ENCODE data around the gene CD47. TPM values are rescaled to one million over a fixed set of nuclear protein-coding genes. Genes with fewer than 3 reads are reported as not detected.

Gene CD47
- total RNA-seq, 2 donors from 2014 or later, result 68.1 to 101 TPM

GRCh38 chr3:108008931-108009639 is 81.7 kb downstream of the CD47 start:
- no peak overlapping the region for H3K4me3 ChIP-seq
- no peak for DNase-seq
- intact Hi-C loops (cut with DNase I), result no loop called here

GRCh38 chr3:108008106-108008505 is 82.7 kb downstream of the CD47 start:
- Histone ChIP-seq H3K36me3 (no peaks in the 10 kb centered on the region), H3K9me3 (no peaks in the 10 kb centered on the region), H3K27me3 (no peaks in the 10 kb centered on the region), H3K27ac (no peak overlapping the region), H3K9ac (ENCODE audit: low read depth in 2 of 2, low read length in 2 of 2) (no peak overlapping the region), H3K4me1 (no peaks in the 10 kb centered on the region), H3K4me3 (no peak overlapping the region)
- TF ChIP-seq, protein P1, sequence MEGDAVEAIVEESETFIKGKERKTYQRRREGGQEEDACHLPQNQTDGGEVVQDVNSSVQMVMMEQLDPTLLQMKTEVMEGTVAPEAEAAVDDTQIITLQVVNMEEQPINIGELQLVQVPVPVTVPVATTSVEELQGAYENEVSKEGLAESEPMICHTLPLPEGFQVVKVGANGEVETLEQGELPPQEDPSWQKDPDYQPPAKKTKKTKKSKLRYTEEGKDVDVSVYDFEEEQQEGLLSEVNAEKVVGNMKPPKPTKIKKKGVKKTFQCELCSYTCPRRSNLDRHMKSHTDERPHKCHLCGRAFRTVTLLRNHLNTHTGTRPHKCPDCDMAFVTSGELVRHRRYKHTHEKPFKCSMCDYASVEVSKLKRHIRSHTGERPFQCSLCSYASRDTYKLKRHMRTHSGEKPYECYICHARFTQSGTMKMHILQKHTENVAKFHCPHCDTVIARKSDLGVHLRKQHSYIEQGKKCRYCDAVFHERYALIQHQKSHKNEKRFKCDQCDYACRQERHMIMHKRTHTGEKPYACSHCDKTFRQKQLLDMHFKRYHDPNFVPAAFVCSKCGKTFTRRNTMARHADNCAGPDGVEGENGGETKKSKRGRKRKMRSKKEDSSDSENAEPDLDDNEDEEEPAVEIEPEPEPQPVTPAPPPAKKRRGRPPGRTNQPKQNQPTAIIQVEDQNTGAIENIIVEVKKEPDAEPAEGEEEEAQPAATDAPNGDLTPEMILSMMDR (IDR thresholded peaks at IDR 0.05), result no peak
- no peak for DNase-seq
- intact Hi-C loops (cut with DNase I), result no loop called here

More at GRCh38 chr3:108008931-108009639, 81.7 kb downstream of the CD47 start:
- no peaks in the 10 kb centered on the region for H3K36me3 ChIP-seq
- no peak overlapping the region for H3K9ac ChIP-seq (ENCODE audit: low read depth in 2 of 2, low read length in 2 of 2)
- TF ChIP-seq, protein P1 (IDR thresholded peaks at IDR 0.05), result no peak
- H3K9me3 ChIP-seq, result no peaks in the 10 kb centered on the region
- no peaks in the 10 kb centered on the region for H3K4me1 ChIP-seq
- H3K27ac ChIP-seq, result no peak overlapping the region
- H3K27me3 ChIP-seq, result no peaks in the 10 kb centered on the region

DNA sequence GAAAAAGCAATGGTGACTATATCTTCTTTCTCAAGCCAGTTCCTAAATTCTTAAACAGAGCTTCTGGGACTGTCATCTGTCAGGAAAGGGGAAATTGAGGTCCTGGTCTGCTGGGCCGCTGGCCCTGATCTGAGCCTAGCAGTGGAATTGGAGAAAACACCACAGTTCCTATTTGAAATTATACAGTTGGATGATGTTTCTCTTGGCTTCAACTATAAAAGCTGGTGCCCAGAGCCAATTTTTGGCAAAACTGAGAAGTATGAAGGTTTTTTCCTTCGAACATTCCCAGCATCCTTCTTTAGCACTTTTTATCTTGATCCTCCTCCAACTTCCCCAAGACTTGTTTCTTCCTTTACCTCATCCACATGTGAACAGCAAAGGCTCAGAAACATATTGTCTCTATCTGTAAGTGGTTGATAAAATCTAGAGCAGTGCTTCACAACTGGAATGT is 83.9 kb downstream of the CD47 start:
- H3K27ac ChIP-seq, result no peak overlapping the region

GRCh38 chr3:108006077-108006771 is 84.6 kb downstream of the CD47 start:
- Histone ChIP-seq H3K9ac (ENCODE audit: low read depth in 2 of 2, low read length in 2 of 2) (peak overlapping the region in 1 of 2 donors; percentile 28), H3K4me3 (no peak overlapping the region), H3K36me3 (no peaks in the 10 kb centered on the region), H3K27ac (no peak overlapping the region), H3K27me3 (no peaks in the 10 kb centered on the region), H3K9me3 (no peaks in the 10 kb centered on the region), H3K4me1 (peaks cover 2% of the 10 kb centered on the region)
- DNase-seq, result peak; percentile 87
- TF ChIP-seq, protein P1 (IDR thresholded peaks at IDR 0.05), result no peak
- intact Hi-C loops (cut with DNase I), result no loop called here

More for the DNA sequence above, 83.9 kb downstream of the CD47 start:
- Histone ChIP-seq H3K4me3 (no peak overlapping the region), H3K9ac (ENCODE audit: low read depth in 2 of 2, low read length in 2 of 2) (no peak overlapping the region), H3K36me3 (no peaks in the 10 kb centered on the region), H3K27me3 (no peaks in the 10 kb centered on the region), H3K4me1 (no peaks in the 10 kb centered on the region), H3K9me3 (no peaks in the 10 kb centered on the region)
- DNase-seq, result no peak
- TF ChIP-seq, protein P1 (IDR thresholded peaks at IDR 0.05), result no peak
- intact Hi-C loops (cut with DNase I), result no loop called here

DNA sequence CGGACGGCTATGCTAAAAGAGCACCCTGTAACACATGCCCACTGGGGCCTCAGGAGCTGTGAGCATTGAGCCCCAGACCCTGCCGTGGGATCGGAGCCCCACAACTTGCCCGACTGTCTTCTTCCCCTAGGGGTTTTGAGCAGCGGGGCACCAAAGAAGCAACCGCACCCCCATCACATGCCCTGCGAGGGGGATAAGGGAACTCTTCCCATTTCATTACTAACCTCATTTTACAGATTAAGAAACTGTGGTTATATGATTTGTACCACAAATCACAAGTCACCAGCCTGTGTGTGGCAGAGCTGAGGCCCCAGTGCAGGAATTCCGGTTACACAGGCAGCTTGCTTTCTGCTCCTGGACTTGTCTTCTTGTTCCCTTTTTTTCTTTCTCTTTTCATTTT is 86.2 kb downstream of the CD47 start:
- Histone ChIP-seq H3K4me1 (peaks cover 5% of the 10 kb centered on the region), H3K27ac (no peak overlapping the region), H3K36me3 (no peaks in the 10 kb centered on the region), H3K9ac (ENCODE audit: low read depth in 2 of 2, low read length in 2 of 2) (no peak overlapping the region), H3K4me3 (no peak overlapping the region), H3K27me3 (no peaks in the 10 kb centered on the region), H3K9me3 (no peaks in the 10 kb centered on the region)
- intact Hi-C loops (cut with DNase I), result no loop called here
- TF ChIP-seq, protein P1 (IDR thresholded peaks at IDR 0.05), result no peak
- no peak for DNase-seq
